ENCODE measurements around the gene SLC35F6. TPM values are rescaled to one million over a fixed set of nuclear protein-coding genes. Genes with fewer than 3 reads are reported as not detected.

Gene SLC35F6
- total RNA-seq, 6 donors from 2014 or later, result 36.7 to 59.4 (median 45.7) TPM

GRCh38 chr2:26740346-26740745, 23.7 kb upstream of the SLC35F6 start:
- H3K27me3 ChIP-seq, result no peaks in the 10 kb centered on the region
- DNase-seq, result no peak
- 90% methylated on average over 6 of the region's 6 CpGs for WGBS, 2 donors
- no peak overlapping the region for H3K4me3 ChIP-seq
- H3K4me1 ChIP-seq, result peaks cover 0 to 8% (median 3%) of the 10 kb centered on the region in 4 donors
- H3K27ac ChIP-seq, result no peak overlapping the region
- no peaks in the 10 kb centered on the region for H3K36me3 ChIP-seq
- H3K9me3 ChIP-seq, result no peaks in the 10 kb centered on the region
- TF ChIP-seq EP300 (IDR thresholded peaks at IDR 0.05), result no peak
- TF ChIP-seq POLR2AphosphoS5 (IDR thresholded peaks at IDR 0.05), result no peak
- no peak for TF ChIP-seq POLR2A (IDR thresholded peaks at IDR 0.05)
- TF ChIP-seq CTCF (IDR thresholded peaks at IDR 0.05), result no peak
- no peak for ATAC-seq (ENCODE audit: low FRiP score in 2 of 2)

- peak in 1 of 2 donors; percentile 8 for ATAC-seq (ENCODE audit: low FRiP score in 2 of 2)
These were observed 23.2 kb upstream of the SLC35F6 start for GRCh38 chr2:26740890-26741302.

GRCh38 chr2:26742048-26742770, 21.9 kb upstream of the SLC35F6 start:
- no peaks in the 10 kb centered on the region for H3K27me3 ChIP-seq
- whole genome bisulfite sequencing, 2 donors, result 90 to 93% methylated on average over 8 to 14 of the region's 15 CpGs
- DNase-seq (no peak), ATAC-seq (ENCODE audit: low FRiP score in 2 of 2) (no peak)
- TF ChIP-seq POLR2A (IDR thresholded peaks at IDR 0.05), result no peak
- TF ChIP-seq EP300 (IDR thresholded peaks at IDR 0.05), result no peak
- TF ChIP-seq POLR2AphosphoS5 (IDR thresholded peaks at IDR 0.05), result no peak
- TF ChIP-seq CTCF (IDR thresholded peaks at IDR 0.05), result no peak
- no peaks in the 10 kb centered on the region for H3K36me3 ChIP-seq
- peaks cover 0 to 4% (median 2%) of the 10 kb centered on the region in 4 donors for H3K4me1 ChIP-seq
- no peak overlapping the region for H3K4me3 ChIP-seq
- H3K27ac ChIP-seq, result no peak overlapping the region
- no peaks in the 10 kb centered on the region for H3K9me3 ChIP-seq

More at GRCh38 chr2:26740890-26741302, 23.2 kb upstream of the SLC35F6 start:
- no peak for DNase-seq
- WGBS, 2 donors, result 34 to 56% methylated on average over 8 of the region's 8 CpGs
- Histone ChIP-seq H3K4me1 (peaks cover 0 to 10% (median 4%) of the 10 kb centered on the region in 4 donors), H3K27me3 (no peaks in the 10 kb centered on the region), H3K9me3 (no peaks in the 10 kb centered on the region), H3K27ac (no peak overlapping the region), H3K36me3 (no peaks in the 10 kb centered on the region), H3K4me3 (no peak overlapping the region)
- TF ChIP-seq EP300 (IDR thresholded peaks at IDR 0.05) (no peak), POLR2AphosphoS5 (IDR thresholded peaks at IDR 0.05) (peak in 1 of 2 donors; percentile 27)

- DNase-seq (no peak), ATAC-seq (ENCODE audit: low FRiP score in 2 of 2) (no peak)
- Histone ChIP-seq H3K36me3 (no peaks in the 10 kb centered on the region), H3K4me1 (peaks cover 0 to 4% (median 2%) of the 10 kb centered on the region in 4 donors), H3K4me3 (no peak overlapping the region), H3K27ac (no peak overlapping the region), H3K9me3 (no peaks in the 10 kb centered on the region), H3K27me3 (no peaks in the 10 kb centered on the region)
- 90 to 96% methylated on average over 3 of the region's 3 CpGs for WGBS, 2 donors
- TF ChIP-seq POLR2A (IDR thresholded peaks at IDR 0.05), result no peak
- no peak for TF ChIP-seq CTCF (IDR thresholded peaks at IDR 0.05)
- TF ChIP-seq POLR2AphosphoS5 (IDR thresholded peaks at IDR 0.05), result no peak
- TF ChIP-seq EP300 (IDR thresholded peaks at IDR 0.05), result no peak
These were observed 20.2 kb upstream of the SLC35F6 start for GRCh38 chr2:26743852-26744251.

- Histone ChIP-seq H3K4me1 (peaks cover 0 to 4% (median 2%) of the 10 kb centered on the region in 4 donors), H3K36me3 (no peaks in the 10 kb centered on the region), H3K27me3 (no peaks in the 10 kb centered on the region), H3K4me3 (no peak overlapping the region), H3K9me3 (no peaks in the 10 kb centered on the region), H3K27ac (no peak overlapping the region)
- no peak for DNase-seq
- 82 to 83% methylated on average over 3 of the region's 3 CpGs for WGBS, 2 donors
- ATAC-seq (ENCODE audit: low FRiP score in 2 of 2), result no peak
- no peak for TF ChIP-seq EP300 (IDR thresholded peaks at IDR 0.05)
- no peak for TF ChIP-seq CTCF (IDR thresholded peaks at IDR 0.05)
- TF ChIP-seq POLR2AphosphoS5 (IDR thresholded peaks at IDR 0.05), result no peak
- no peak for TF ChIP-seq POLR2A (IDR thresholded peaks at IDR 0.05)
These were observed 19.1 kb upstream of the SLC35F6 start for GRCh38 chr2:26744953-26745352.
